GM12872 (cell line): ENCODE data around the gene TBC1D20.
A peak's percentile ranks its signal among the peaks of the same experiment; 100 is the strongest.

Experiments used
- CTCF ChIP-seq: IDR thresholded peaks from 3 replicates; pipeline ENCODE4 v1.5.1; 2011; ENCODE audit warnings: low read depth, mild to moderate bottlenecking, low read length, moderate library complexity; ENCODE audit not compliant: insufficient read depth

The TBC1D20 gene

GRCh38 chr20:432208-432607 is 30.1 kb downstream of the TBC1D20 start:
- no peak for TF ChIP-seq CTCF

GRCh38 chr20:431012-431904 is 31.1 kb downstream of the TBC1D20 start:
- TF ChIP-seq CTCF, result peak; percentile 51; the same call in 2 of the 3 replicates

GRCh38 chr20:430091-430999 is 32.0 kb downstream of the TBC1D20 start:
- no peak for TF ChIP-seq CTCF

GRCh38 chr20:428658-429200 is 33.6 kb downstream of the TBC1D20 start:
- TF ChIP-seq CTCF, result no peak

- TF ChIP-seq CTCF, result no peak
Measured at GRCh38 chr20:427849-428657, 34.3 kb downstream of the TBC1D20 start.

GRCh38 chr20:427401-427800 is 34.9 kb downstream of the TBC1D20 start:
- TF ChIP-seq CTCF, result no peak
